A549 (cell line): ENCODE data around the gene GABPB1. TPM values are rescaled to one million over a fixed set of nuclear protein-coding genes. Genes with fewer than 3 reads are reported as not detected.

ENCODE experiments used
- ATAC-seq, 2 experiments: fragments of 200-7000 bp in 1 of 2; fragments of >200 bp in 1 of 2; cut with Nextera tagmentation in 1 of 2; cut with Tn5 transposase in 1 of 2; 3 replicates each; pipeline versions ENCODE4 v1.8.0 to v1.9.1; 2018 to 2020; ENCODE audit warnings: mild to moderate bottlenecking in 1 of 2, moderate library complexity in 1 of 2
- CTCF ChIA-PET: fragments of 300-600 bp; sonication (Branson Sonifier 250); formaldehyde crosslinking; extraction: SDS; loops from one replicate; lab custom pipeline; 2021; ENCODE audit warnings: antibody characterized with exemption, inconsistent platforms; lab: Yijun Ruan, JAX
- POLR2A ChIA-PET: fragments of 350-600 bp; formaldehyde crosslinking; extraction: SDS; loops from one replicate; lab custom pipeline; 2021; ENCODE audit warnings: antibody characterized with exemption, inconsistent platforms; lab: Yijun Ruan, JAX
- DNase-seq, 2 experiments: peaks; one replicate each; pipeline versions ENCODE4 v3.0.0 to v3.0.0-alpha.2; 2011 to 2016; ENCODE audit warnings: low read depth in 1 of 2, low spot score in 1 of 2
- FAIRE-seq: peaks from 2 replicates; lab custom pipeline; 2011; peaks lifted over from hg19 to GRCh38; lab: Jason Lieb, UNC
- H3K27ac ChIP-seq, 2 experiments: fragments of >200 bp; sonication (Bioruptor Twin); formaldehyde crosslinking; 3 replicates each; pipeline ENCODE4 v1.5.1; 2016 to 2017
- H3K4me1 ChIP-seq: fragments of >200 bp; sonication (Bioruptor Twin); formaldehyde crosslinking; 3 replicates; pipeline ENCODE4 v1.6.1; 2016
- H3K4me2 ChIP-seq: fragments of >200 bp; sonication (Bioruptor Twin); formaldehyde crosslinking; 3 replicates; pipeline ENCODE4 v1.6.1; 2016
- H3K4me3 ChIP-seq: fragments of >200 bp; sonication (Bioruptor Twin); formaldehyde crosslinking; 3 replicates; pipeline ENCODE4 v1.5.1; 2016
- H3K9me3 ChIP-seq: fragments of >200 bp; sonication (Bioruptor Twin); formaldehyde crosslinking; 3 replicates; pipeline ENCODE4 v1.6.1; 2016
- BCL3 ChIP-seq: fragments of >200 bp; sonication (Bioruptor Twin); formaldehyde crosslinking; IDR thresholded peaks from 3 replicates; pipeline ENCODE4 v1.6.1; 2016
- BHLHE40 ChIP-seq: IDR thresholded peaks from 2 replicates; pipeline ENCODE4 v1.6.1; 2012; ENCODE audit warnings: low read depth, low read length, inconsistent platforms
- CBX2 ChIP-seq: fragments of 200-600 bp; sonication (generic); IDR thresholded peaks from 2 replicates; pipeline ENCODE4 v1.6.1; 2016; ENCODE audit warnings: low read depth, mild to moderate bottlenecking, borderline replicate concordance
- CBX8 ChIP-seq: fragments of 200-600 bp; sonication (generic); IDR thresholded peaks from 2 replicates; pipeline ENCODE4 v1.6.1; 2016
- CEBPB ChIP-seq, 2 experiments: fragments of >200 bp in 1 of 2; sonication (Bioruptor Twin) in 1 of 2; formaldehyde crosslinking in 1 of 2; IDR thresholded peaks; 2 replicates each; pipeline ENCODE4 v1.6.1; 2012 to 2016
- ELK1 ChIP-seq: fragments of 150-350 bp; IDR thresholded peaks from 2 replicates; pipeline ENCODE4 v1.6.1; 2014; ENCODE audit warnings: low read depth, mild to moderate bottlenecking, low read length
- ESRRA ChIP-seq: fragments of 150-350 bp; IDR thresholded peaks from 2 replicates; pipeline ENCODE4 v1.6.1; 2014; ENCODE audit warnings: mild to moderate bottlenecking, low read length, borderline replicate concordance
- FOSB ChIP-seq: fragments of 250-450 bp; sonication (Bioruptor Pico); IDR thresholded peaks from 2 replicates; pipeline ENCODE4 v1.5.0; 2020; ENCODE audit warnings: mild to moderate bottlenecking, moderate library complexity
- GATA3 ChIP-seq: IDR thresholded peaks from 2 replicates; pipeline ENCODE4 v1.6.1; 2012; ENCODE audit warnings: borderline replicate concordance
- HES2 ChIP-seq: fragments of >200 bp; sonication (Bioruptor Twin); formaldehyde crosslinking; IDR thresholded peaks from 2 replicates; pipeline ENCODE4 v1.6.1; 2016
- HMGXB4 ChIP-seq: fragments of 250-450 bp; sonication (Bioruptor Pico); IDR thresholded peaks from 2 replicates; pipeline ENCODE4 v1.5.0; 2021; ENCODE audit warnings: mild to moderate bottlenecking, moderate library complexity, borderline replicate concordance
- JUNB ChIP-seq: fragments of >200 bp; sonication (Bioruptor Twin); formaldehyde crosslinking; IDR thresholded peaks from 2 replicates; pipeline ENCODE4 v1.6.1; 2016
- MAFK ChIP-seq: fragments of 450-650 bp; IDR thresholded peaks from 2 replicates; pipeline ENCODE4 v1.6.1; 2014; ENCODE audit not compliant: partially characterized antibody
- NPAS2 ChIP-seq: fragments of 250-450 bp; sonication (Bioruptor Pico); IDR thresholded peaks from 2 replicates; pipeline ENCODE4 v1.8.0; 2022; ENCODE audit warnings: mild to moderate bottlenecking, moderate library complexity, borderline replicate concordance
- NR3C1 ChIP-seq: fragments of >200 bp; sonication (Bioruptor Twin); formaldehyde crosslinking; IDR thresholded peaks from 3 replicates; pipeline ENCODE4 v1.6.1; 2017
- RCOR1 ChIP-seq: fragments of 150-350 bp; IDR thresholded peaks from 2 replicates; pipeline ENCODE4 v1.6.1; 2014; ENCODE audit warnings: antibody characterized with exemption, low read length, low read depth
- REST ChIP-seq: fragments of 200-600 bp; sonication (generic); IDR thresholded peaks from 2 replicates; pipeline ENCODE4 v1.6.1; 2016; ENCODE audit warnings: antibody characterized with exemption, mild to moderate bottlenecking, moderate library complexity
- RNF2 ChIP-seq: fragments of 200-600 bp; sonication (generic); IDR thresholded peaks from 2 replicates; pipeline ENCODE4 v1.6.1; 2016; ENCODE audit warnings: low read depth, mild to moderate bottlenecking, antibody characterized with exemption, moderate library complexity, borderline replicate concordance
- USF2 ChIP-seq: fragments of 450-650 bp; IDR thresholded peaks from 2 replicates; pipeline ENCODE4 v1.6.1; 2014; ENCODE audit warnings: antibody characterized with exemption
- ZFP36 ChIP-seq: fragments of 450-650 bp; IDR thresholded peaks from 2 replicates; pipeline ENCODE4 v1.6.1; 2014; ENCODE audit warnings: borderline replicate concordance; ENCODE audit not compliant: partially characterized antibody
- ZNF302 ChIP-seq: fragments of 250-450 bp; sonication (Bioruptor Pico); IDR thresholded peaks from 2 replicates; pipeline ENCODE4 v1.9.0; 2021; ENCODE audit warnings: inconsistent platforms, mild to moderate bottlenecking, moderate library complexity
- ZSCAN20 ChIP-seq: fragments of 250-450 bp; sonication (Bioruptor Pico); IDR thresholded peaks from 2 replicates; pipeline ENCODE4 v1.8.0; 2022; ENCODE audit warnings: mild to moderate bottlenecking, moderate library complexity
- WGBS: methylation state at CpG from one replicate; pipeline ENCODE4 v1.1.6; 2017; ENCODE audit errors: missing lambda C conversion rate; 5-methylcytosine and 5-hydroxymethylcytosine counted together
- polyA plus RNA-seq, 4 experiments: library from polyadenylated mRNA; depleted of rRNA in 3 of 4; stranded (reverse); fragments of >200 nt; fragmentation: RNase III in 1 of 4; extraction: RNeasy Plus Mini Kit Qiagen cat#74134 plus additional on column Dnase treatment in 1 of 4; gene quantifications; 2 replicates in 3 of 4; 3 replicates in 1 of 4; pipeline ENCODE4 v1.2.3, GENCODE V29; 2011 to 2017

GABPB1 gene
- polyA plus RNA-seq, 2 of the 4 experiments (the other 2 are of a cell fraction), result 23.0 to 53.9 TPM

- ChIA-PET POLR2A (no interaction called here), CTCF (interaction anchor here (1.0 kb wide), 1 partner anchor 25 kb away, joined by 3 read pairs; no protein-coding TSS in a partner anchor)
- 73% methylated on average over 2 of the region's 2 CpGs for WGBS
- Histone ChIP-seq H3K27ac (no peak overlapping the region), H3K4me2 (no peak overlapping the region), H3K9me3 (no peaks in the 10 kb centered on the region), H3K4me3 (no peak overlapping the region), H3K4me1 (peaks cover 4% of the 10 kb centered on the region; the same call in 1 of the 3 replicates)
- FAIRE-seq (no peak), ATAC-seq (no peak), DNase-seq (no peak)
- TF ChIP-seq ZSCAN20 (CRISPR knock-in tag) (no peak), MAFK (peak; percentile 96), CBX8 (no peak), CEBPB (IDR thresholded peaks at IDR 0.05) (no peak)
These were observed 105.3 kb downstream of the GABPB1 start for GRCh38 chr15:50249704-50250103.

- DNase-seq (no peak), ATAC-seq (no peak), FAIRE-seq (no peak)
- 83% methylated on average over 4 of the region's 4 CpGs for WGBS
- Histone ChIP-seq H3K4me1 (peaks cover 4% of the 10 kb centered on the region; the same call in 1 of the 3 replicates), H3K4me2 (no peak overlapping the region), H3K27ac (no peak overlapping the region), H3K9me3 (no peaks in the 10 kb centered on the region), H3K4me3 (no peak overlapping the region)
- TF ChIP-seq CBX8 (no peak), BCL3 (no peak), BHLHE40 (no peak), RNF2 (no peak), USF2 (no peak), GATA3 (no peak), ESRRA (no peak), ZSCAN20 (CRISPR knock-in tag) (no peak), CBX2 (no peak), NPAS2 (CRISPR knock-in tag) (no peak)
- POLR2A ChIA-PET, result no interaction called here
- CTCF ChIA-PET, result interaction anchor here (1.2 kb wide), 1 partner anchor 10 kb away, joined by 3 read pairs; no protein-coding TSS in a partner anchor
These were observed 105.9 kb downstream of the GABPB1 start for GRCh38 chr15:50248994-50249582.

- ChIA-PET POLR2A (no interaction called here), CTCF (interaction anchor here (0.5 to 1.2 kb wide), 5 partner anchors 9 to 214 kb away, joined by 3 to 4 read pairs (median 3); no protein-coding TSS in a partner anchor)
- DNase-seq (no peak), FAIRE-seq (no peak), ATAC-seq (no peak)
- H3K4me1 ChIP-seq, result peaks cover 4% of the 10 kb centered on the region; the same call in 1 of the 3 replicates
- no peak overlapping the region for H3K4me3 ChIP-seq
- H3K9me3 ChIP-seq, result no peaks in the 10 kb centered on the region
- H3K27ac ChIP-seq, result 0 out of 6 replicates have a peak overlapping the region, but pooled peaks of 1 of the 2 experiments have one; percentile 3
- 72% methylated on average over 14 of the region's 14 CpGs for WGBS
- no peak overlapping the region for H3K4me2 ChIP-seq
- TF ChIP-seq ZFP36, result no peak
- TF ChIP-seq ELK1, result no peak
- no peak for TF ChIP-seq JUNB
- TF ChIP-seq RCOR1, result no peak
- no peak for TF ChIP-seq HES2
- no peak for TF ChIP-seq RNF2
- TF ChIP-seq CBX8, result no peak
- no peak for TF ChIP-seq REST
- no peak for TF ChIP-seq HMGXB4 (CRISPR knock-in tag)
- no peak for TF ChIP-seq NR3C1
- no peak for TF ChIP-seq FOSB (CRISPR knock-in tag)
- TF ChIP-seq ZNF302, result no peak
These were observed 107.0 kb downstream of the GABPB1 start for GRCh38 chr15:50247819-50248655.
